Natural killer cell (primary cell): ENCODE results near the gene PTN. TPM values are rescaled to one million over a fixed set of nuclear protein-coding genes. Genes with fewer than 3 reads are reported as not detected.

Experiments used
- ATAC-seq, 3 donors: fragments of 150-1000 bp in 2 of 3; fragments of 200-7000 bp in 1 of 3; cut with Tn5 transposase; 1 replicate in 1 of 3; 2 replicates in 2 of 3; pipeline ENCODE4 v1.10.0; 2021; ENCODE audit warnings: mild to moderate bottlenecking in 2 of 3, moderate library complexity in 2 of 3
- DNase-seq, 2 donors: peaks; one replicate each; pipeline versions ENCODE4 v3.0.0 to v3.0.0-alpha.2; 2013 to 2021; ENCODE audit warnings: mixed read lengths in 1 of 2
- H3K27ac ChIP-seq: one replicate; pipeline ENCODE4 v1.5.1; 2013; ENCODE audit warnings: mild to moderate bottlenecking, low read length
- H3K27me3 ChIP-seq: one replicate; pipeline ENCODE4 v1.6.1; 2013; ENCODE audit warnings: low read length; ENCODE audit not compliant: control insufficient read depth, insufficient read depth
- H3K36me3 ChIP-seq: one replicate; pipeline ENCODE4 v1.6.1; 2013; ENCODE audit warnings: low read length; ENCODE audit not compliant: control insufficient read depth, insufficient read depth
- H3K4me1 ChIP-seq: one replicate; pipeline ENCODE4 v1.6.1; 2013; ENCODE audit warnings: low read length; ENCODE audit not compliant: control insufficient read depth, insufficient read depth
- H3K4me3 ChIP-seq: one replicate; pipeline ENCODE4 v1.5.1; 2013; ENCODE audit warnings: low read length
- H3K9me3 ChIP-seq: one replicate; pipeline ENCODE4 v1.6.1; 2013; ENCODE audit warnings: low read length; ENCODE audit not compliant: control insufficient read depth, insufficient read depth
- H3K27ac Mint-ChIP-seq, 2 donors: one replicate each; pipeline ENCODE4 v1.8.0; 2022; ENCODE audit warnings: mild to moderate bottlenecking in 2 of 2, mixed read lengths in 2 of 2, moderate library complexity in 1 of 2
- H3K27me3 Mint-ChIP-seq, 2 donors: one replicate each; pipeline ENCODE4 v1.8.0; 2022; ENCODE audit warnings: low read depth in 2 of 2, mixed read lengths in 2 of 2
- H3K36me3 Mint-ChIP-seq: one replicate; pipeline ENCODE4 v1.8.0; 2022; ENCODE audit warnings: mixed read lengths
- H3K4me1 Mint-ChIP-seq, 2 donors: one replicate each; pipeline ENCODE4 v1.8.0; 2022; ENCODE audit warnings: mixed read lengths in 2 of 2
- H3K4me3 Mint-ChIP-seq: one replicate; pipeline ENCODE4 v1.8.0; 2022; ENCODE audit warnings: mild to moderate bottlenecking, moderate library complexity, mixed read lengths
- H3K9me3 Mint-ChIP-seq, 2 donors: one replicate each; pipeline ENCODE4 v1.8.0; 2022; ENCODE audit warnings: mixed read lengths in 2 of 2
- WGBS: methylation state at CpG from one replicate; pipeline ENCODE4 v1.1.7; 2013; ENCODE audit warnings: missing lambda C conversion rate; ENCODE audit not compliant: insufficient coverage; 5-methylcytosine and 5-hydroxymethylcytosine counted together
- intact Hi-C: fragments of 100-400 bp; cut with micrococcal nuclease; formaldehyde crosslinking; loops from one replicate; pipeline ENCODE4 v1.14.2; 2022
- total RNA-seq, 4 donors: library from RNA; stranded (reverse); fragments of 120-200 nt in 1 of 4; gene quantifications; one replicate each; pipeline versions ENCODE4 v1.2.3 to v1.2.4, GENCODE V29; 2013 to 2022
- TF ChIP-seq, protein P1 (sequence below): fragments of 200-600 bp; IDR thresholded peaks from one replicate; pipeline ENCODE4 v1.8.0; 2022; ENCODE audit warnings: antibody characterized with exemption

Gene PTN
- total RNA-seq, 3 donors from 2014 or later (not counting 1 experiment from before 2014, with no cell fraction given) = not detected

- H3K36me3 ChIP-seq = no peaks in the 10 kb centered on the region
- H3K36me3 Mint-ChIP-seq = peaks cover 6% of the 10 kb centered on the region
- no peaks in the 10 kb centered on the region for H3K4me1 ChIP-seq
- no peaks in the 10 kb centered on the region for H3K27me3 ChIP-seq
- no peak overlapping the region for H3K4me3 Mint-ChIP-seq
- no peak for DNase-seq
- TF ChIP-seq, protein P1, sequence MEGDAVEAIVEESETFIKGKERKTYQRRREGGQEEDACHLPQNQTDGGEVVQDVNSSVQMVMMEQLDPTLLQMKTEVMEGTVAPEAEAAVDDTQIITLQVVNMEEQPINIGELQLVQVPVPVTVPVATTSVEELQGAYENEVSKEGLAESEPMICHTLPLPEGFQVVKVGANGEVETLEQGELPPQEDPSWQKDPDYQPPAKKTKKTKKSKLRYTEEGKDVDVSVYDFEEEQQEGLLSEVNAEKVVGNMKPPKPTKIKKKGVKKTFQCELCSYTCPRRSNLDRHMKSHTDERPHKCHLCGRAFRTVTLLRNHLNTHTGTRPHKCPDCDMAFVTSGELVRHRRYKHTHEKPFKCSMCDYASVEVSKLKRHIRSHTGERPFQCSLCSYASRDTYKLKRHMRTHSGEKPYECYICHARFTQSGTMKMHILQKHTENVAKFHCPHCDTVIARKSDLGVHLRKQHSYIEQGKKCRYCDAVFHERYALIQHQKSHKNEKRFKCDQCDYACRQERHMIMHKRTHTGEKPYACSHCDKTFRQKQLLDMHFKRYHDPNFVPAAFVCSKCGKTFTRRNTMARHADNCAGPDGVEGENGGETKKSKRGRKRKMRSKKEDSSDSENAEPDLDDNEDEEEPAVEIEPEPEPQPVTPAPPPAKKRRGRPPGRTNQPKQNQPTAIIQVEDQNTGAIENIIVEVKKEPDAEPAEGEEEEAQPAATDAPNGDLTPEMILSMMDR = no peak
- no peaks in the 10 kb centered on the region for H3K27me3 Mint-ChIP-seq
- WGBS = 93% methylated on average over 6 of the region's 6 CpGs
- H3K27ac ChIP-seq = no peak overlapping the region
- H3K9me3 Mint-ChIP-seq = peaks cover 11 to 22% of the 10 kb centered on the region in 2 donors
- ATAC-seq = no peak
- H3K4me1 Mint-ChIP-seq = no peaks in the 10 kb centered on the region
- no peak overlapping the region for H3K27ac Mint-ChIP-seq
- peaks cover 7% of the 10 kb centered on the region for H3K9me3 ChIP-seq
- H3K4me3 ChIP-seq = no peak overlapping the region
- intact Hi-C loops = no loop called here
Observed at GRCh38 chr7:137363683-137364082, 20.1 kb upstream of the PTN start.

DNA sequence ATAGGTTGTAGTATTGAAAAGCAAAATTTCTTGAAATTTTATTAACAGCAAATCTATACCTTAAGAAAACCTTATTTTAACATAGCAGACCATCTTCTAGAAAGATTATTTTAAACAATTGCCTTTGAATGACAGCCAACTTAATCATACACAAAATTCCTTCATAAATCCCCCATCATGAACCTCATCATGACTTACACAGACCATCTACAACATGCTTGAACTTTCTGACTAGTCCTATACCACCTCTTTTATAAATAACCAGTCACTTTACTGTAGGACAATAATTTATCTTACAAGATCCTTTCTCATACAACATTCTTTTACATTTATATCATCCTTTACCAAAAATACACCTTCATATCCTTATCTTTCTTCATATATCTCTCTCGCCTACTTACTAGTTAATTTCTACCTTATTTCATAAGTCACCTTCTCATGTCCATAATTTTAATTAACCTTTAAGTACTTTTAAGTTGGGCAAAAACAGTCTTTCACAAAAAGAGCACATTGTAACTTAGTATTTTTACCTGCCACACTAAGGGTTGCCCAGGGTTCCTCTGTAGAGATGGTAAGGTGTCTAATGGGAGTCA is 16.6 kb upstream of the PTN start:
- H3K27me3 ChIP-seq = no peaks in the 10 kb centered on the region
- no peak overlapping the region for H3K27ac ChIP-seq
- WGBS = 93% methylated on average over 1 of the region's 1 CpG
- H3K36me3 ChIP-seq = no peaks in the 10 kb centered on the region
- H3K4me1 Mint-ChIP-seq = no peaks in the 10 kb centered on the region
- peaks cover 6% of the 10 kb centered on the region for H3K36me3 Mint-ChIP-seq
- intact Hi-C loops = no loop called here
- H3K4me1 ChIP-seq = no peaks in the 10 kb centered on the region
- peaks cover 4% of the 10 kb centered on the region for H3K9me3 ChIP-seq
- DNase-seq (no peak), ATAC-seq (no peak)
- TF ChIP-seq, protein P1 = no peak
- H3K27ac Mint-ChIP-seq = no peak overlapping the region
- no peaks in the 10 kb centered on the region for H3K27me3 Mint-ChIP-seq
- peaks cover 14 to 22% of the 10 kb centered on the region in 2 donors for H3K9me3 Mint-ChIP-seq
- no peak overlapping the region for H3K4me3 ChIP-seq
- no peak overlapping the region for H3K4me3 Mint-ChIP-seq

- no peak overlapping the region for H3K27ac Mint-ChIP-seq
- peaks cover 10 to 17% of the 10 kb centered on the region in 2 donors for H3K9me3 Mint-ChIP-seq
- no peak overlapping the region for H3K4me3 Mint-ChIP-seq
- H3K4me1 ChIP-seq = no peaks in the 10 kb centered on the region
- no peaks in the 10 kb centered on the region for H3K36me3 ChIP-seq
- intact Hi-C loops = no loop called here
- DNase-seq (no peak), ATAC-seq (no peak)
- H3K36me3 Mint-ChIP-seq = no peaks in the 10 kb centered on the region
- no peak overlapping the region for H3K4me3 ChIP-seq
- no peaks in the 10 kb centered on the region for H3K4me1 Mint-ChIP-seq
- no peaks in the 10 kb centered on the region for H3K27me3 ChIP-seq
- H3K27me3 Mint-ChIP-seq = no peaks in the 10 kb centered on the region
- TF ChIP-seq, protein P1 = no peak
- no peak overlapping the region for H3K27ac ChIP-seq
- no peaks in the 10 kb centered on the region for H3K9me3 ChIP-seq
Observed at GRCh38 chr7:137354961-137355360, 11.4 kb upstream of the PTN start.

GRCh38 chr7:137354396-137354795 is 10.9 kb upstream of the PTN start:
- no peaks in the 10 kb centered on the region for H3K4me1 ChIP-seq
- Mint-ChIP-seq H3K4me3 (no peak overlapping the region), H3K27me3 (no peaks in the 10 kb centered on the region), H3K9me3 (peaks cover 10 to 19% of the 10 kb centered on the region in 2 donors), H3K36me3 (no peaks in the 10 kb centered on the region), H3K27ac (no peak overlapping the region), H3K4me1 (no peaks in the 10 kb centered on the region)
- DNase-seq = no peak
- TF ChIP-seq, protein P1 = no peak
- no peaks in the 10 kb centered on the region for H3K9me3 ChIP-seq
- H3K27ac ChIP-seq = no peak overlapping the region
- ATAC-seq = no peak
- WGBS = 90% methylated on average over 5 of the region's 5 CpGs
- no peak overlapping the region for H3K4me3 ChIP-seq
- H3K36me3 ChIP-seq = no peaks in the 10 kb centered on the region
- H3K27me3 ChIP-seq = no peaks in the 10 kb centered on the region
- intact Hi-C loops = no loop called here
